HCT116 (cell line): ENCODE results near the gene ASB6.

Source experiments
- POLR2A ChIP-seq: IDR thresholded peaks from 2 replicates; pipeline ENCODE4 v1.7.0; 2011; ENCODE audit warnings: borderline replicate concordance; ENCODE audit not compliant: insufficient read depth, insufficient read length; ENCODE audit errors: extremely low read depth
- TF ChIP-seq, protein P1 (sequence below): IDR thresholded peaks from 2 replicates; pipeline ENCODE4 v1.6.1; 2012
- TF ChIP-seq, protein P2 (sequence below), 3 experiments: fragments of 200-600 bp in 1 of 3; sonication (generic) in 1 of 3; IDR thresholded peaks in 2 of 3; conservative IDR thresholded peaks in 1 of 3; 2 replicates each; pipeline ENCODE4 v1.5.1; 2012 to 2017; ENCODE audit warnings: low read depth in 2 of 3, low read length in 2 of 3, antibody characterized with exemption in 1 of 3, borderline replicate concordance in 1 of 3, control low read depth in 1 of 3, mild to moderate bottlenecking in 1 of 3, mixed read lengths in 1 of 3, mixed run types in 1 of 3, moderate library complexity in 1 of 3; ENCODE audit not compliant: insufficient read depth in 1 of 3

- no peak for TF ChIP-seq POLR2A
- TF ChIP-seq, protein P1, sequence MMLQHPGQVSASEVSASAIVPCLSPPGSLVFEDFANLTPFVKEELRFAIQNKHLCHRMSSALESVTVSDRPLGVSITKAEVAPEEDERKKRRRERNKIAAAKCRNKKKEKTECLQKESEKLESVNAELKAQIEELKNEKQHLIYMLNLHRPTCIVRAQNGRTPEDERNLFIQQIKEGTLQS: no peak
- TF ChIP-seq, protein P2, sequence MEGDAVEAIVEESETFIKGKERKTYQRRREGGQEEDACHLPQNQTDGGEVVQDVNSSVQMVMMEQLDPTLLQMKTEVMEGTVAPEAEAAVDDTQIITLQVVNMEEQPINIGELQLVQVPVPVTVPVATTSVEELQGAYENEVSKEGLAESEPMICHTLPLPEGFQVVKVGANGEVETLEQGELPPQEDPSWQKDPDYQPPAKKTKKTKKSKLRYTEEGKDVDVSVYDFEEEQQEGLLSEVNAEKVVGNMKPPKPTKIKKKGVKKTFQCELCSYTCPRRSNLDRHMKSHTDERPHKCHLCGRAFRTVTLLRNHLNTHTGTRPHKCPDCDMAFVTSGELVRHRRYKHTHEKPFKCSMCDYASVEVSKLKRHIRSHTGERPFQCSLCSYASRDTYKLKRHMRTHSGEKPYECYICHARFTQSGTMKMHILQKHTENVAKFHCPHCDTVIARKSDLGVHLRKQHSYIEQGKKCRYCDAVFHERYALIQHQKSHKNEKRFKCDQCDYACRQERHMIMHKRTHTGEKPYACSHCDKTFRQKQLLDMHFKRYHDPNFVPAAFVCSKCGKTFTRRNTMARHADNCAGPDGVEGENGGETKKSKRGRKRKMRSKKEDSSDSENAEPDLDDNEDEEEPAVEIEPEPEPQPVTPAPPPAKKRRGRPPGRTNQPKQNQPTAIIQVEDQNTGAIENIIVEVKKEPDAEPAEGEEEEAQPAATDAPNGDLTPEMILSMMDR (IDR thresholded peaks at IDR 0.05 in 2 of 3, conservative IDR thresholded peaks at IDR 0.05 in 1 of 3; ENCODE audit: borderline replicate concordance in 1 of 3, insufficient read depth in 1 of 3, low read depth in 2 of 3, low read length in 2 of 3): no peak
Observed at GRCh38 chr9:129594632-129595031, 47.3 kb downstream of the ASB6 start.
